Measurements from ENCODE around the gene NOTUM.

The NOTUM gene

DNA sequence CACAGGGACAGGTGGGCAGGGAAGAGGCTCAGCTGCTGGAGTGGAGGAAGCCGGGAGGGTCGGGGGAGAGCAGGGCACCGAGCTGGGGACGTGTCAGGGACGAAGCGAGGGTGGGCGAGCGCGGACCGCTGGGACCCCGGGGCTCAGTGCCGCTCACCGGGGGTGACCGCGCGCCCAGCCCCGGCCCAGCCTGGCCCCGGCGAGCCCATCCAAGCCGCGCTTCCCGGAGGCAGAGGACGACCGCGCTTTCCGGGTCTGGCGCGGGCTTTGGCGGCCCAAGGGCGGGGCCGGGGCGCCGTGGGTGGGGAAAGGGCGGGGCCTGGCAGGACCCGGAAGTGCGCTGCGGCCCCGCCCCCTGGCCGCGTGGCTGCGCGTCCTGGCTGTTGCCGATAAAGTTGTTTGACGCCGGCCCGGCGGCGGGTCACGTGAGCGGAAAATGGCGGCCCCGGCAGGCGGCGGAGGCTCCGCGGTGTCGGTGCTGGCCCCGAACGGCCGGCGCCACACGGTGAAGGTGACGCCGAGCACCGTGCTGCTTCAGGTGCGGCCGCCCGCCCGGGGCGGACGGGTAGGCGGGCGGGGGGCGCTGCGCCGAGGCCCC is 16.3 kb upstream of the NOTUM start, which contains the start of gene ASPSCR1:
Gene ASPSCR1 (plus strand): TSS at position 419 of the 598 bp plus-strand sequence. CDS start 18 bp downstream, at position 437.
- peak; percentile 87 for DNase-seq

DNA sequence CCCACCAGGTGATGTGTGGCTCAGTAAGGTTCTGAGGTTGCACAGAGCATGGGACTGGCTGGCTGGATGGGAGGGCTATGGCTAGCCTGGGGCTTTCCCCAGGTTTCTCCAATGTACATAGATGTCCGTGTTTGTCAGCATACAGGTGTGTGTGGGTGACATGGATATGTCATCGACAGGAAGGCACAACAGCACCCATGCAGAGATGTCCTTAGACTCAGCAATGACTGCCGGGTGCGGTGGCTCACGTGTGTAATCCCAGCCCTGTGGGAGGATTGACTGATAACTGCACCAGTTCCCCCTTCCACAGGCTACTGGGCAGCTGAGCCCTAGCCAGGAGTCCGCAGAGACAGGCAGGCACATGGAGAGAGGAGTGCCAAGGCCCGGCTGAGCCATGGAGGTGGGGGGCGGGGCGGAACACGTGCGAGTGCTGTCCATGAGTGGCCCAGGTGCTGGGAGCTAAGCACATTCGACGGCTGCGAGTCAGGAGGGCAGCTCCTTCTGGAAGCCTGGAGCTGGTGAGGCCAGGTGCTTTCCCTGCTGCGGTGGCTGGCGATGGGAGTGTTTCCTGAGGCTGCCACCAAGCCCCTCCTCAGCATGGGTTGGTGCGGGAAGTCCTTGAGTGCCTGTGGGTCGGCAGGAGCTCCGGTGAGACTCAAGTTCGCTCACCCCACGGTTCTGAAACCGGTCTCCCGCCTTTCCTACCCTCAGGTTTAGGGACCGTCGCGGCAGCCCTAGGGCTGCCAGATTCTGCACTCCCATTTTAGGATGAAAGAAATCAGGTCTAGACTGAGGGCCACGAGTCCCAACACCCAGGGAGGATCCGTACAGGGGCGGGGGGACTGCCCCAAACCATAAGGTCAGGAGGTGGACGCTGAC is 15.6 kb upstream of the NOTUM start:
- DNase-seq, result no peak

DNA sequence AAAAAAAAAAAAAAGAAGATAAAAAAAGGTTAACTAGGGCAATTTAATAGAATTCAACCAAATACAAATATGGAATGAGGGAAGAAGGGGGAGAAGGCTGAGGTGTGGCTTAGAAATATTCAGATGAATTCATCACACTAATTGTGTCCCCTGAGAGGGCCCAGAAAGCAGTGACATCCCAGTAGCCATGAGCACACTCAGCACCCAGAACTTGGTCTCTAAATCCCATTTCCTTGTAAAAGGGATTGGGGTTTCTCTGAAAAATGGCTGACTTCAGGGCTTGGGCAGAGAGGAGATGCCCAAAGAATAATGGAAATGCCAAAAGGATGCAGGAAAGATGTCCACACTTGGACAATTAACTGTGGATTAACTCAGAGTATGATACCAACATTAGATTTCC is 12.4 kb upstream of the NOTUM start:
- DNase-seq, result no peak

- DNase-seq, result no peak
Observed at GRCh38 chr17:81968850-81969812, 8.1 kb upstream of the NOTUM start.

DNA sequence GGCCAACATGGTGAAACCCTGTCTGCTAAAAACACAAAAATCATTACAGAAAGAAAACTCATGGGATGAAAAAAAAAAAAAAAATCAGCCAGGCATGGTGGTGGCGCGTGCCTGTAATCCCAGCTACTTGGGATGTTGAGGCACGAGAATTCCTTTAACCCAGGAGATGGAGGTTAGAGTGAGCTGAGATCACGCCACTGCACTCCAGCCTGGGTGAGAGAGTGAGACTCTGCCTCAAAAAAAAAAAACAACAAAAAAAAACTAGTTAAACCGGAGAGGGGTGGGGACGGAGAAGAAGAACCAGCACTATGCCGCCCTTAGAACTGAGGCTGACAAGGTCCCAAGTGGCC is 7.4 kb upstream of the NOTUM start:
- no peak for DNase-seq

- peak; percentile 11 for DNase-seq
Observed at GRCh38 chr17:81967533-81968395, 6.8 kb upstream of the NOTUM start.

- DNase-seq, result no peak
Observed at GRCh38 chr17:81967244-81967532, 6.2 kb upstream of the NOTUM start.

GRCh38 chr17:81966343-81967243 is 5.6 kb upstream of the NOTUM start:
- peak; percentile 22 for DNase-seq

DNA sequence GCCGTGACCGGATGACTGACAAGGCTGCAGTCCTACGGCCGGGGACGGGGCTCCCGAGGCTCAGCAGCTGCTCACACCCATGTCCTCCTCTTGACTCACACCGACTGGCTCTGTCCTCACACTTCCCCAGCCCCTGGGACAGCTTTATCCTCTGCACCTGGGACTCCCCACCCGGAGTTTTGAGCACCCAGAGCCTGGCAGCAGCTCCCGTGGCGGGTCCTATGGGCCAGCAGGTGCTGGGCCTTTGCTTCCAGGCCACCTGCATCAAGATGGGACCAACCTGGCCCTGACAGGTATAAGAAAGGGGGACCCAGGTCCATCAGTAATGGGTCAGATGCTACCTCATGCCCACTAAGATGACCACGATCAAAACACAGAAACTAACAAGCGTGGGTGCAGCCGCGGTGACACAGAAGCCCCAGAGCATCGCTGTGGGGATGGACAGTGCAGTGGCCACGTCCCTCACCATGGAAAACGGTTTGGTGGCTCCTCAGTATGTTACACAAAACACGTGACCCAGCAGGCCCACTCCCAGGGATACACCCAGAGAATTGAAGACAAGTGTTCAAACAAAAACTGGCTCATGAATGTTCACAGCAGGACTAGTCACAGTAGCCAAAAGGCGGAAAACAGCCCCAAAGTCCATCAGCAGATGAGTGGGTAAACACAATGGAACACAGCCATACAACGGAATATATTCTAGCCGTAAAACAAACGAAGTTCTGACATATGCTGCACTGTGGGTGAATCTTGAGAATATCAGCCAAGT is 3.3 kb upstream of the NOTUM start:
- no peak for DNase-seq

DNA sequence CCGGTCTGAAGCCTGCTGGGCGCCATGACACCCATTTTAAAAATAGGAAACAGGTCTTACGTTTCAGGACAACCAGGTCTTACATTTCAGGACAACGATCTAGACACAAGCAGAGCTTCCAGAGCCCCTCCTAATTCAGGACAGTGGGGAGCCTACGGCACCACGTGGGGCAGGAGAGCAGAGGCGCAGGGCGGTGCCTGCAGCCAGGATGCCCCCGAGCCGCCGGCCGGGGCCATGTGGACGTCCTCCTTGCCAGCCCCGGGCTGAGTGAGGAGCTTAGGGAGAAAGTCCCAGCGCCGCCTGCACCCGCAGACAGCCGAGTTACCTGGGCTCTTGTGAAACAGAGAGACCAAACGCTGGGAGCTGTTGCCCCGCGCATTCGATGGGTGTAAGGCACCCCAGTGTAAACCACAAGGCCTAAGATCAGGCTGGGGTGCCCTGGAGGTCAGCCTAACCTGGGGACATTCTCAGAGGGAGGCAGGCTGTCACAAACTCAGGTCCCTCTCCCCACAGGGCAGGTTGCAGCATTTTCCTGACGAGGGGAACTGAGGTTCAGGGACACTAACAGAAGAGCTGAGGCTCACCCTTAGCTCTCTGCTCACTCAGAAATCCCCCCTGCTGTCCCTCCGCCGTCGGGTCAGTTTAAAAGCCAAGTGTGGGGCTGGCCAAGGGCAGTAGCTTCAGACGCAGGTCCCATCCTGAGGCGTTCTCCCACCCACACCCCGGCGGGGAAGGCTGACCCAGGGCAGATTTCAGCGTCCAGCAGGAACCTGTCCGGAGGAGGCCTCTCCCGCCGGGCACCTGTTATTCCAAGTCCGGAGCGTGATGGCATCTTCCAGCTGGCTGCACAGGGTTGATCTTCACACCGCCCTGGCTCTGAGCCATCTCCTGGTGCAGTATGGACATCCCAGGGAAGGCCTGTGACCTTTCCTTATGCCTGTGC is 1.8 kb upstream of the NOTUM start:
- no peak for DNase-seq

DNA sequence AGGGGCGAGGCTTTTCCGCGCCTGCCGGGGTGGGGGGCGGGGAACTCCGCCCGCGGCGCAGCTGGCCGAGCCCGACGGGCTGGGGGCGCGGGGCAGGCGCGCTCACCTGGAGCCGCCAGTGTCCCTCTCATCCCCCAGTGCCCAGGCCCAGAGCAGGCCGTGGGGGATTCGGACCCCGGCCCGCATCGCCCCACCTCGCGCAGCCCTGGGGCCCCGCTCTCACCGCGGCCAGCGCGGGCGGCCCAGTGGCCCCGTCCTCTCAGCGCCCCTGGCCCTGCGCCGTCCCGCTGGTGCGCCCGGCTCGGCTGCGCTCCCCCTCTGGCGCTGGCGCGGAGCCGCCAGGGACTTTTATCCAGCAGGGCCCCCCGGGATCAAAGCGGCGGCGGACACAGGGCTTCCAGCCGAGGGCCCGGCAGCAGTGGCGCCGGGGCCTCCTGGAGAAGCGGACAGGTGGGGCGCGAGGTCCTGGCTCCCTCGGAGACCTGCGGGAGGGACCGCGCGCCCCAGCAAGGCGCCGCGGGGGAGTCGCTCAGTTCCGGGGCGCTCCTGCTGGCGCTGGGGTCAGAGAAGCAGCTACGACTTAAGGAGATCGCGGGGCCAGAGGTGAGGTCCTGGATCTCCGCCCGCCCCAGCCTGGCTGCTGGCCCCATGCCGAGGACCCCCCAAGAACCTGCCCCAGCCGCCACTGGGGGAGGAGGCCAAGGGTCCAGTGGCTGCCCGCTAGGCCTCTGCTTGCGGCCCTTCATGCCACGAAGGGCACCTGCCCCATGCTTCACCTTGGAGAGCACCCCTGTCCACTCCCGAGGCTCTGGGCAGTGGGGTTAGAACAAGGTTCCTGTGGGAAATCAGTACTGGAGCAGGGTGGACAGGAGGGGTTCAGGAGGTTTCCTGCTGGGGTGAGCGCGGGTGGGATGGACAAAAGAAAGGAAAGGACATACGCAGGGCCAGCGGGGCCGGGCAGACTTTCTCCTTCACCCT is 823 bp upstream of the NOTUM start:
- no peak for DNase-seq

GRCh38 chr17:81960130-81960958 is 643 bp downstream of the NOTUM start:
- DNase-seq, result no peak

GRCh38 chr17:81959362-81960129 is 1.4 kb downstream of the NOTUM start:
- peak; percentile 50 for DNase-seq

GRCh38 chr17:81958633-81959342 is 2.2 kb downstream of the NOTUM start:
- no peak for DNase-seq

GRCh38 chr17:81957691-81958432 is 3.1 kb downstream of the NOTUM start:
- no peak for DNase-seq

Data from NCI-H2227 treated with DMSO at 0.1 percent for 48 hours (cell line).